HEK293T (cell line): ENCODE results near the gene COMMD3.
"Not testable (repeated sequence)": the region's sequence is repeated elsewhere in the genome, so short reads cannot be mapped to it uniquely, and the experiment has no call there.

ENCODE experiments used
- CTCF ChIA-PET: fragments of 350-600 bp; formaldehyde crosslinking; extraction: SDS; loops from one replicate; lab custom pipeline; 2021; ENCODE audit warnings: antibody characterized with exemption, inconsistent platforms; lab: Yijun Ruan, JAX
- POLR2A ChIA-PET: fragments of 350-600 bp; formaldehyde crosslinking; extraction: SDS; loops from one replicate; lab custom pipeline; 2020; ENCODE audit warnings: antibody characterized with exemption, inconsistent platforms; lab: Yijun Ruan, JAX
- DNase-seq: peaks from one replicate; pipeline ENCODE4 v3.0.0; 2012; ENCODE audit warnings: mixed read lengths; ENCODE audit errors: extremely low spot score
- ARNT ChIP-seq: fragments of 450-650 bp; IDR thresholded peaks from 2 replicates; pipeline ENCODE4 v1.6.1; 2017; ENCODE audit warnings: mild to moderate bottlenecking
- BHLHE40 ChIP-seq: fragments of 450-650 bp; IDR thresholded peaks from 2 replicates; pipeline ENCODE4 v1.6.1; 2016; ENCODE audit warnings: mild to moderate bottlenecking, moderate library complexity, borderline replicate concordance
- CTBP1 ChIP-seq: fragments of 450-650 bp; IDR thresholded peaks from 2 replicates; pipeline ENCODE4 v1.6.1; 2016; ENCODE audit warnings: borderline replicate concordance
- ELF4 ChIP-seq: fragments of 450-650 bp; IDR thresholded peaks from 2 replicates; pipeline ENCODE4 v1.6.1; 2017; ENCODE audit warnings: antibody characterized with exemption
- FOXA1 ChIP-seq: fragments of 450-650 bp; IDR thresholded peaks from 2 replicates; pipeline ENCODE4 v1.6.1; 2016; ENCODE audit warnings: mild to moderate bottlenecking
- FOXK2 ChIP-seq: fragments of 450-650 bp; IDR thresholded peaks from 2 replicates; pipeline ENCODE4 v1.6.1; 2016; ENCODE audit warnings: mild to moderate bottlenecking
- FOXM1 ChIP-seq: fragments of 450-650 bp; IDR thresholded peaks from 2 replicates; pipeline ENCODE4 v1.6.1; 2017; ENCODE audit warnings: mild to moderate bottlenecking, borderline replicate concordance
- HDGF ChIP-seq: fragments of 450-650 bp; IDR thresholded peaks from 2 replicates; pipeline ENCODE4 v1.6.1; 2017; ENCODE audit warnings: antibody characterized with exemption, borderline replicate concordance
- L3MBTL2 ChIP-seq: fragments of 450-650 bp; conservative IDR thresholded peaks from 2 replicates; pipeline ENCODE4 v1.6.1; 2016; ENCODE audit warnings: mild to moderate bottlenecking
- LEF1 ChIP-seq: fragments of 450-650 bp; IDR thresholded peaks from 2 replicates; pipeline ENCODE4 v1.6.1; 2017; ENCODE audit warnings: mild to moderate bottlenecking, borderline replicate concordance
- NFRKB ChIP-seq: fragments of 450-650 bp; IDR thresholded peaks from 2 replicates; pipeline ENCODE4 v1.6.1; 2016; ENCODE audit warnings: mild to moderate bottlenecking, moderate library complexity
- PKNOX1 ChIP-seq: fragments of 450-650 bp; IDR thresholded peaks from 2 replicates; pipeline ENCODE4 v1.6.1; 2016
- SP1 ChIP-seq: fragments of 450-650 bp; IDR thresholded peaks from 2 replicates; pipeline ENCODE4 v1.6.1; 2017
- SUZ12 ChIP-seq: fragments of 450-650 bp; IDR thresholded peaks from 2 replicates; pipeline ENCODE4 v1.6.1; 2016; ENCODE audit warnings: mild to moderate bottlenecking
- TARDBP ChIP-seq: fragments of 450-650 bp; IDR thresholded peaks from 2 replicates; pipeline ENCODE4 v1.6.1; 2016
- ZNF384 ChIP-seq: fragments of 450-650 bp; IDR thresholded peaks from 2 replicates; pipeline ENCODE4 v1.6.1; 2016

Gene COMMD3

DNA sequence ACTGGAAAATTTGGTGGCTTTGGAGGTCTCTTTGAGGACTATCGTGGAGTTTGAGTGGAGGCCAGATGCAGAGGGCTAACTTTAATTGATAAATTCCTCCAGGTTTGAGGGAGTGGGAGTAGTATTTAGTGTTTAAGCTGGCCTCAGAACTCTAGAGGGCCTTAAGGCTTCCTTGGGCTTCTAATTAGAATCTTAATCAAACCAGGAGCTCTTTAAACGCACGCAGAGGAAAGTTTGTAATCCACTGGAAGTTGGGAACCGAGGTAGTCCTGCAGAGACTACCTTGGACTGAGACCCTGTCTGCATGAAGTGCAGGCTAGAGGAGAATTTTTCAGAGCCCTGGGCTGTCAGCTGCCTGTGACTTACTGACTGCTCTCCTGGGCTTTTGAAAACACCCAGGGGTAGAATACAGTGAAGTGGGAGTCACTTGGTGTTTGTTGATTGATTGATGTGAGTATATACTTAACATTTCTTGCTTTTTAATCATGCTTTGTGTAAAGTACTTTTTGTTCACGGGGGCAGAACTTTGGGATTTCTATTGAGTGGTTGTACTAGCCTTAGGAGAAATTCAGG, 35.0 kb downstream of the COMMD3 start:
- DNase-seq, result no peak
- CTCF ChIA-PET, result no interaction called here
- TF ChIP-seq L3MBTL2 (no peak), PKNOX1 (peak; percentile 90)
- POLR2A ChIA-PET, result no interaction called here

- POLR2A ChIA-PET, result no interaction called here
- CTCF ChIA-PET, result interaction anchor here (0.7 kb wide), 1 partner anchor 13 kb away, joined by 3 read pairs; no protein-coding TSS in a partner anchor
- no peak for TF ChIP-seq LEF1
- TF ChIP-seq FOXA1, result no peak
- no peak for TF ChIP-seq SUZ12
- no peak for TF ChIP-seq ZNF384
- no peak for TF ChIP-seq L3MBTL2
- no peak for TF ChIP-seq TARDBP
- TF ChIP-seq SP1, result no peak
- no peak for TF ChIP-seq BHLHE40
- no peak for TF ChIP-seq FOXK2
- no peak for TF ChIP-seq CTBP1
- no peak for TF ChIP-seq HDGF
- no peak for TF ChIP-seq NFRKB
- no peak for TF ChIP-seq ELF4
- DNase-seq, result no peak
Observed at GRCh38 chr10:22356324-22356873, 40.2 kb downstream of the COMMD3 start.

DNA sequence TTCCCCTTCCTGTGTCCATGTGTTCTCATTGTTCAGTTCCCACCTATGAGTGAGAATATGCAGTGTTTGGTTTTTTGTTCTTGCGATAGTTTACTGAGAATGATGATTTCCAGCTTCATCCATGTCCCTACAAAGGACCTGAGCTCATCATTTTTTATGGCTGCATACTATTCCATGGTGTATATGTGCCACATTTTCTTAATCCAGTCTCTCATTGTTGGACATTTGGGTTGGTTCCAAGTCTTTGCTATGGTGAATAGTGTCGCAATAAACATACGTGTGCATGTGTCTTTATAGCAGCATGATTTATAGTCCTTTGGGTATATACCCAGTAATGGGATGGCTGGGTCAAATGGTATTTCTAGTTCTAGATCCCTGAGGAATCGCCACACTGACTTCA, 41.6 kb downstream of the COMMD3 start:
- DNase-seq, POLR2A ChIA-PET: not testable (repeated sequence)

GRCh38 chr10:22363305-22363704, 47.1 kb downstream of the COMMD3 start:
- TF ChIP-seq ZNF384 (no peak), ELF4 (no peak), NFRKB (no peak), BHLHE40 (no peak), HDGF (no peak), FOXA1 (no peak), FOXM1 (no peak), L3MBTL2 (no peak), LEF1 (no peak), SUZ12 (no peak), FOXK2 (no peak), TARDBP (no peak), ARNT (no peak), SP1 (no peak), CTBP1 (no peak)
- no peak for DNase-seq
- ChIA-PET POLR2A (no interaction called here), CTCF (no interaction called here)

More for the DNA sequence above, 41.6 kb downstream of the COMMD3 start:
- CTCF ChIA-PET, result not testable (repeated sequence)

- no peak for TF ChIP-seq FOXA1
- ChIA-PET POLR2A (interaction anchor here (0.6 to 1.3 kb wide), 2 partner anchors 24 to 1071 kb away, joined by 3 to 4 read pairs; no protein-coding TSS in a partner anchor), CTCF (no interaction called here)
- DNase-seq, result no peak
Observed at GRCh38 chr10:22364407-22365140, 48.4 kb downstream of the COMMD3 start.

DNA sequence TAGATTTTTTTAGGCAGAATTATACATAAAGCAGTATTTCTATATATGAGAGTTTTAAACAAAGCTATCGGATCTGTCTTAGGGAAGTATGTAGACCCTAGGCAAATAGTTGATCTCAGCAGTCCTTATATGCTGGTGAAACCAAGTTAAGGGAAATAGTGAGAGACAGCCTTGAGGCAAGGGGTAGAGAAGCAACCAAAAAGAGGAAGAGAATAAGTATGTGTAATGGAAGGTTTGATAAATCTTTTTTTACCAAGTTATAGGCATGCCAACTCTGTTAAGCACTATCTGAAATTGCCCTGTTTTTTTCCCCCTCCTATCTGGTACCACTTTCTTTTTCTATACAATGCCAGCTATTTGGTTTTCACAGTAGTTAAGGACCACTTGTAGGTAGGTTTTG, 49.0 kb downstream of the COMMD3 start:
- no peak for DNase-seq
- ChIA-PET POLR2A (interaction anchor here (0.9 to 1.3 kb wide), 2 partner anchors 9 to 24 kb away, joined by 3 to 4 read pairs; no protein-coding TSS in a partner anchor), CTCF (no interaction called here)
- TF ChIP-seq FOXM1, result no peak
- TF ChIP-seq ELF4, result no peak
- TF ChIP-seq SUZ12, result no peak
- TF ChIP-seq L3MBTL2, result no peak
- no peak for TF ChIP-seq ARNT
- TF ChIP-seq FOXA1, result no peak
- no peak for TF ChIP-seq ZNF384
- no peak for TF ChIP-seq SP1
- no peak for TF ChIP-seq BHLHE40
- no peak for TF ChIP-seq TARDBP
- TF ChIP-seq NFRKB, result no peak
- no peak for TF ChIP-seq PKNOX1
- TF ChIP-seq FOXK2, result no peak
- TF ChIP-seq LEF1, result no peak
- TF ChIP-seq CTBP1, result no peak
- no peak for TF ChIP-seq HDGF
